ENCODE data around the gene SCN5A.

- TF ChIP-seq CTCF (IDR thresholded peaks at IDR 0.05; ENCODE audit: insufficient read depth, low read depth, low read length), result no peak
- TF ChIP-seq EZH2 (IDR thresholded peaks at IDR 0.05; ENCODE audit: insufficient read depth, low read length), result no peak
These were observed 94.2 kb downstream of the SCN5A start for GRCh38 chr3:38555149-38555840.
